GM18867 (cell line): ENCODE measurements around the gene IGSF8.

Experiments
- ATAC-seq: cut with Tn5 transposase; IDR thresholded peaks from one replicate; pipeline ENCODE4 v1.9.1; 2021; ENCODE audit warnings: mild to moderate bottlenecking, moderate library complexity; ENCODE audit not compliant: unreplicated experiment

The IGSF8 gene

GRCh38 chr1:160097911-160098851, at the start of gene IGSF8:
IGSF8 (minus strand) TSS chr1:160098619; CDS start chr1:160098472, 147 bp downstream.
- ATAC-seq = peak; percentile 53

GRCh38 chr1:160148121-160148520, 49.7 kb upstream of the IGSF8 start:
- ATAC-seq = no peak

GRCh38 chr1:160146107-160146506, 47.7 kb upstream of the IGSF8 start:
- no peak for ATAC-seq

- no peak for ATAC-seq
These were observed 46.5 kb upstream of the IGSF8 start for GRCh38 chr1:160144921-160145320.

- no peak for ATAC-seq
These were observed 45.3 kb upstream of the IGSF8 start for GRCh38 chr1:160143695-160144094.

- no peak for ATAC-seq
These were observed 41.4 kb upstream of the IGSF8 start for GRCh38 chr1:160139840-160140239.

- ATAC-seq = no peak
These were observed 38.9 kb upstream of the IGSF8 start for GRCh38 chr1:160137216-160137862.

- no peak for ATAC-seq
These were observed 38.4 kb upstream of the IGSF8 start for GRCh38 chr1:160136926-160137200.

- ATAC-seq = no peak
These were observed 37.9 kb upstream of the IGSF8 start for GRCh38 chr1:160136121-160136925.

- no peak for ATAC-seq
These were observed 36.6 kb upstream of the IGSF8 start for GRCh38 chr1:160134791-160135572.

GRCh38 chr1:160133990-160134770, 35.8 kb upstream of the IGSF8 start:
- no peak for ATAC-seq

GRCh38 chr1:160131803-160132565, 33.6 kb upstream of the IGSF8 start:
- no peak for ATAC-seq

GRCh38 chr1:160130939-160131338, 32.5 kb upstream of the IGSF8 start:
- no peak for ATAC-seq

- no peak for ATAC-seq
These were observed 32.1 kb upstream of the IGSF8 start for GRCh38 chr1:160130486-160130885.

GRCh38 chr1:160129966-160130365, 31.5 kb upstream of the IGSF8 start:
- no peak for ATAC-seq

GRCh38 chr1:160129558-160129957, 31.1 kb upstream of the IGSF8 start:
- ATAC-seq = no peak

GRCh38 chr1:160129046-160129445, 30.6 kb upstream of the IGSF8 start:
- no peak for ATAC-seq

- ATAC-seq = no peak
These were observed 30.2 kb upstream of the IGSF8 start for GRCh38 chr1:160128636-160129035.

- no peak for ATAC-seq
These were observed 29.6 kb upstream of the IGSF8 start for GRCh38 chr1:160127865-160128523.
